ENCODE results near the gene CD38.

CD38 gene

GRCh38 chr4:15897577-15897976 lies 119.4 kb downstream of the CD38 start:
- H3K9me3 ChIP-seq: no peaks in the 10 kb centered on the region
- no peaks in the 10 kb centered on the region for H3K36me3 ChIP-seq
- no peak overlapping the region for H3K27ac ChIP-seq
- TF ChIP-seq, protein P1, sequence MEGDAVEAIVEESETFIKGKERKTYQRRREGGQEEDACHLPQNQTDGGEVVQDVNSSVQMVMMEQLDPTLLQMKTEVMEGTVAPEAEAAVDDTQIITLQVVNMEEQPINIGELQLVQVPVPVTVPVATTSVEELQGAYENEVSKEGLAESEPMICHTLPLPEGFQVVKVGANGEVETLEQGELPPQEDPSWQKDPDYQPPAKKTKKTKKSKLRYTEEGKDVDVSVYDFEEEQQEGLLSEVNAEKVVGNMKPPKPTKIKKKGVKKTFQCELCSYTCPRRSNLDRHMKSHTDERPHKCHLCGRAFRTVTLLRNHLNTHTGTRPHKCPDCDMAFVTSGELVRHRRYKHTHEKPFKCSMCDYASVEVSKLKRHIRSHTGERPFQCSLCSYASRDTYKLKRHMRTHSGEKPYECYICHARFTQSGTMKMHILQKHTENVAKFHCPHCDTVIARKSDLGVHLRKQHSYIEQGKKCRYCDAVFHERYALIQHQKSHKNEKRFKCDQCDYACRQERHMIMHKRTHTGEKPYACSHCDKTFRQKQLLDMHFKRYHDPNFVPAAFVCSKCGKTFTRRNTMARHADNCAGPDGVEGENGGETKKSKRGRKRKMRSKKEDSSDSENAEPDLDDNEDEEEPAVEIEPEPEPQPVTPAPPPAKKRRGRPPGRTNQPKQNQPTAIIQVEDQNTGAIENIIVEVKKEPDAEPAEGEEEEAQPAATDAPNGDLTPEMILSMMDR (IDR thresholded peaks at IDR 0.05): no peak
- no peak overlapping the region for H3K4me3 ChIP-seq (ENCODE audit: low read depth in 1 of 2, low read length in 1 of 2)
- H3K4me1 ChIP-seq (ENCODE audit: control insufficient read depth in 1 of 2, insufficient read depth in 1 of 2, low read depth in 1 of 2, low read length in 1 of 2): peaks cover 28 to 42% of the 10 kb centered on the region in 2 experiments
- H3K27me3 ChIP-seq: no peaks in the 10 kb centered on the region

DNA sequence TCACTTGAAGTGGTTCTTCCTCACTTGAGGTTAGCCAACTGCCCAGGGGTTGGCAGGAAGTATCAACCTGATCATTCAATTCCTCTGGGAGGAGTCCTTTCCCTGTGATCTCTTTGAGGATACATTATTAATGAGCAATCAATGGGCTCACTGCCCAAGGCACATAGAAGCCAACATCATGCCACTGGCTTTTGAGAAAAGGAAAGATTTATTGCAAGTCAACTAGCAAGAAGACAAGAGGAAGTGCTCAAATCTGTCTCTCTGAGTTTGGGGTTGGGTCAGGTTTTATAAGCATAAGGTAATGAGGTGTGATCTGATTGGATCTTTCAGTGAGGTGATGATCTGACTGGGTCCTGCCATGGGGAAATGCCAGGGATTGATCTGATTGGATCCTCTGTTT lies 120.8 kb downstream of the CD38 start:
- TF ChIP-seq, protein P1 (IDR thresholded peaks at IDR 0.05): no peak

DNA sequence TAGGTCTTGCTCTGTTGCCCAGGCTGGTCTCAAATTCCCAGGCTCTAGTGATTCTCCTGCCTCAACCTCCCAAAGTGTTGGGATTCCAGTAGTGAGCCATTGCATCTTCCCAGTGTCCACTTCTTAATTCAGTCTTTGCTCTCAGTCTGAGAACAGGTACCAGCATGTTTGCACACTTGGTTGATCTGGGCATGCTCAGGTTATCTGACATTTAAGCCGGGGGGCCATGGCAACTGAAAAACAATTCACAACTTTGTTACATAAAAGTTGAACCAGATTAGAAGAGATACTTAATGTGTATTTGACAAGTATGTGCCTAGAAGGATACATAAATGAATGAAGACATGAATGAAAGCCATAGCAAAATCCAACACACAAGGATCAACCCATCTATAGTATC lies 121.4 kb downstream of the CD38 start:
- no peak overlapping the region for H3K4me3 ChIP-seq (ENCODE audit: low read depth in 1 of 2, low read length in 1 of 2)
- TF ChIP-seq, protein P1 (IDR thresholded peaks at IDR 0.05): no peak
- H3K27me3 ChIP-seq: no peaks in the 10 kb centered on the region
- H3K36me3 ChIP-seq: no peaks in the 10 kb centered on the region
- no peaks in the 10 kb centered on the region for H3K9me3 ChIP-seq
- peaks cover 47 to 61% of the 10 kb centered on the region in 2 experiments for H3K4me1 ChIP-seq (ENCODE audit: control insufficient read depth in 1 of 2, insufficient read depth in 1 of 2, low read depth in 1 of 2, low read length in 1 of 2)
- H3K27ac ChIP-seq: peak overlapping the region; percentile 66

More for the DNA sequence above, 120.8 kb downstream of the CD38 start:
- Histone ChIP-seq H3K27ac (peak overlapping the region; percentile 66), H3K9me3 (no peaks in the 10 kb centered on the region), H3K27me3 (no peaks in the 10 kb centered on the region), H3K4me1 (ENCODE audit: control insufficient read depth in 1 of 2, insufficient read depth in 1 of 2, low read depth in 1 of 2, low read length in 1 of 2) (peaks cover 41 to 55% of the 10 kb centered on the region in 2 experiments), H3K4me3 (ENCODE audit: low read depth in 1 of 2, low read length in 1 of 2) (no peak overlapping the region), H3K36me3 (no peaks in the 10 kb centered on the region)

DNA sequence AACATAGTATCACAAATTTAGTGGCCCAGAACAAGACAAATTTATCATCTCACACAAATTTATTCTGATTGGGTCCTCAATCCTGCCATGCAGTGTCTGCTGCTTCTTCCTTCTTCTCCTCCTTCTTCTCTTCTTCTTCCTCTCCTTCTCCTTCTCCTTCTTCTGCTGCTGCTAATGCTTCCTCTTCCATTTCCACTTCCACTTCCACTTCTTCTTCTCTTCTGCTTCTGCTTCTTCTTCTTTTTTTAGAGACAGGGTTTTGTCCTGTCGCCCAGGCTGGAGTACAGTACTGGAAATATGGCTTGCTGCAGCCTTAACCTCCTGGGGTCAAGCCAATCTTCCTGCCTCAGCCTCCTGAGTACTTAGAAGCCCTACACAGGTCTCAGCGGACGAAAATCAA lies 122.9 kb downstream of the CD38 start:
- TF ChIP-seq, protein P1 (IDR thresholded peaks at IDR 0.05): no peak
- Histone ChIP-seq H3K36me3 (no peaks in the 10 kb centered on the region), H3K27ac (peak overlapping the region; percentile 94), H3K4me1 (ENCODE audit: control insufficient read depth in 1 of 2, insufficient read depth in 1 of 2, low read depth in 1 of 2, low read length in 1 of 2) (peaks cover 61 to 71% of the 10 kb centered on the region in 2 experiments), H3K9me3 (no peaks in the 10 kb centered on the region), H3K4me3 (ENCODE audit: low read depth in 1 of 2, low read length in 1 of 2) (no peak overlapping the region), H3K27me3 (no peaks in the 10 kb centered on the region)

DNA sequence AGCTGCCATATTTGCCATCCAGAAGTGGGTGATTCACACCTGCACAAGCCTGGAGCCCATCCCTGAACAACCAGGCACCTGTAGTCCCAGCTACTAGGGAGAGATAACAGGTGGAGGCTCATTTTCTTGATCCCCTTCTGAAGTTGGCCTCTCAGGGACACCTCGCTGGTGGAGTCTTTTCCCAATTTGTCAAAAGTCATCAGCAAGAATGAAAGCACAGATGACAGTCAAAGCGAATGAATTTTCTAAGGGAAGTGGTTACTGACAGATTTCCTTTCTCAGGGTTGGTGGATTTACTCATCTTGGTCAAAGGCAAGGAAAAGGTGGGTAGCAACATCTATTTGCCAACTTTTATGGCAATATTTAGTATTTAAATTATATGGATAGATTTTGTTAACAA lies 123.9 kb downstream of the CD38 start:
- Histone ChIP-seq H3K4me1 (ENCODE audit: control insufficient read depth in 1 of 2, insufficient read depth in 1 of 2, low read depth in 1 of 2, low read length in 1 of 2) (peaks cover 70 to 81% of the 10 kb centered on the region in 2 experiments), H3K4me3 (ENCODE audit: low read depth in 1 of 2, low read length in 1 of 2) (peak overlapping the region in 1 of 2 experiments; percentile 44), H3K36me3 (no peaks in the 10 kb centered on the region), H3K27me3 (no peaks in the 10 kb centered on the region), H3K27ac (peak overlapping the region; percentile 94), H3K9me3 (no peaks in the 10 kb centered on the region)
- TF ChIP-seq, protein P1 (IDR thresholded peaks at IDR 0.05): no peak

- H3K4me3 ChIP-seq (ENCODE audit: low read depth in 1 of 2, low read length in 1 of 2): peak overlapping the region; percentile 19 to 44
- peak overlapping the region; percentile 94 for H3K27ac ChIP-seq
- peaks cover 72 to 84% of the 10 kb centered on the region in 2 experiments for H3K4me1 ChIP-seq (ENCODE audit: control insufficient read depth in 1 of 2, insufficient read depth in 1 of 2, low read depth in 1 of 2, low read length in 1 of 2)
- no peaks in the 10 kb centered on the region for H3K36me3 ChIP-seq
- H3K27me3 ChIP-seq: no peaks in the 10 kb centered on the region
- TF ChIP-seq, protein P1 (IDR thresholded peaks at IDR 0.05): no peak
- no peaks in the 10 kb centered on the region for H3K9me3 ChIP-seq
Observed at GRCh38 chr4:15902746-15903145, 124.6 kb downstream of the CD38 start.
